ENCODE measurements around the gene SIAH3. TPM values are rescaled to one million over a fixed set of nuclear protein-coding genes. Genes with fewer than 3 reads are reported as not detected.

The SIAH3 gene
- total and polyA plus RNA-seq, 10 donors, result under 0.01 to 0.20 (median 0.06) TPM; not detected in 1

DNA sequence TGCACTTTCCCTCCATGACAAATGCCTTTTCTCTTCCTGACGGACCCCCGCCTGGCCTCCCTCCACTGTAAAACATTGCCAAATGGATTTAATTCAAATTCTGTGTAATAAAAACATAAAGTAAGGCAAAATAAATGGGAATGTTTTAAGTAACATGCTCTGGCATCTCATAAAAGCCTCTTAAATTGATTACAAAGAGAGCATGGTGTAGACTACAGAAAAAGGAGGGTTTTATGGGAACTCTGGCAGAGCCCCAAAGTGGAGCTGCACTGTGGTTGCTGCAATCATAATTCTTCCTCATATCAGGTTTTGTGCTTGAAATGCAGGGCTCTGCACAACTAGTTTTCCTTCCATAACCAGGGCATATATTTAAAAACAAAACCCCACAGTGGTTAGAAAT lies 44.3 kb upstream of the SIAH3 start:
- H3K27me3 ChIP-seq (replicated peaks in 1 of 7), result peaks cover 0 to 8% (median 0%) of the 10 kb centered on the region in 7 donors
- DNase-seq, result no peak
- no peaks in the 10 kb centered on the region for H3K4me1 ChIP-seq
- H3K36me3 ChIP-seq, result no peaks in the 10 kb centered on the region
- intact Hi-C loops (cut with DNase I; ENCODE audit: low total_unique reads), result no loop called here
- H3K9me3 ChIP-seq, result no peaks in the 10 kb centered on the region
- H3K4me3 ChIP-seq, result no peak overlapping the region
- no peak for TF ChIP-seq POLR2AphosphoS5 (IDR thresholded peaks at IDR 0.05)
- TF ChIP-seq, protein P1, sequence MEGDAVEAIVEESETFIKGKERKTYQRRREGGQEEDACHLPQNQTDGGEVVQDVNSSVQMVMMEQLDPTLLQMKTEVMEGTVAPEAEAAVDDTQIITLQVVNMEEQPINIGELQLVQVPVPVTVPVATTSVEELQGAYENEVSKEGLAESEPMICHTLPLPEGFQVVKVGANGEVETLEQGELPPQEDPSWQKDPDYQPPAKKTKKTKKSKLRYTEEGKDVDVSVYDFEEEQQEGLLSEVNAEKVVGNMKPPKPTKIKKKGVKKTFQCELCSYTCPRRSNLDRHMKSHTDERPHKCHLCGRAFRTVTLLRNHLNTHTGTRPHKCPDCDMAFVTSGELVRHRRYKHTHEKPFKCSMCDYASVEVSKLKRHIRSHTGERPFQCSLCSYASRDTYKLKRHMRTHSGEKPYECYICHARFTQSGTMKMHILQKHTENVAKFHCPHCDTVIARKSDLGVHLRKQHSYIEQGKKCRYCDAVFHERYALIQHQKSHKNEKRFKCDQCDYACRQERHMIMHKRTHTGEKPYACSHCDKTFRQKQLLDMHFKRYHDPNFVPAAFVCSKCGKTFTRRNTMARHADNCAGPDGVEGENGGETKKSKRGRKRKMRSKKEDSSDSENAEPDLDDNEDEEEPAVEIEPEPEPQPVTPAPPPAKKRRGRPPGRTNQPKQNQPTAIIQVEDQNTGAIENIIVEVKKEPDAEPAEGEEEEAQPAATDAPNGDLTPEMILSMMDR (IDR thresholded peaks at IDR 0.05 in 8 of 11, conservative IDR thresholded peaks at IDR 0.05 in 3 of 11), result no peak
- TF ChIP-seq POLR2A (IDR thresholded peaks at IDR 0.05), result no peak
- 84 to 96% (median 89%) methylated on average over 2 of the region's 2 CpGs for WGBS, 5 donors
- no peak overlapping the region for H3K27ac ChIP-seq

DNA sequence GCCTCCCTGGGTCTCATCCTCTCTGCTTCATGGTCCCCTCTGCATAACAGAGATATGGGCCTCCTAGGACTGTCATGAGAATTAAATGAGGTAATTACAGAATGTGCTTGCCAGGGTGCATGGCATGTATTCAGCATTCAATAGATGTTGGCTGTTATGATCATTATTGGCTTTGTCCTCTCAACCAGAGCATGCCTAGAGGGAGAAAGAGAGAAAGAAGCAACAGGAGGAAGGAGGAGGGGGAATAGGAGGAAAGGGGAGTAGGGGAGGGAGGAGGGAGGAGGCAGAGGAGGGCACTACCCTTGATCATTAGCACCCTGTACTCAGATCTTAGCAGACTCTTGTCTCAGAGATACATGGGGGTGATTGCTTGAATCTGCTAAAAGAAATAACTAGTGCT lies 41.0 kb upstream of the SIAH3 start:
- Histone ChIP-seq H3K4me1 (no peaks in the 10 kb centered on the region), H3K4me3 (no peak overlapping the region), H3K27ac (no peak overlapping the region), H3K36me3 (no peaks in the 10 kb centered on the region), H3K27me3 (replicated peaks in 1 of 7) (peaks cover 0 to 11% (median 0%) of the 10 kb centered on the region in 7 donors), H3K9me3 (no peaks in the 10 kb centered on the region)
- TF ChIP-seq POLR2A (IDR thresholded peaks at IDR 0.05) (no peak), POLR2AphosphoS5 (IDR thresholded peaks at IDR 0.05) (no peak)
- no peak for DNase-seq
- intact Hi-C loops (cut with DNase I; ENCODE audit: low total_unique reads), result no loop called here

DNA sequence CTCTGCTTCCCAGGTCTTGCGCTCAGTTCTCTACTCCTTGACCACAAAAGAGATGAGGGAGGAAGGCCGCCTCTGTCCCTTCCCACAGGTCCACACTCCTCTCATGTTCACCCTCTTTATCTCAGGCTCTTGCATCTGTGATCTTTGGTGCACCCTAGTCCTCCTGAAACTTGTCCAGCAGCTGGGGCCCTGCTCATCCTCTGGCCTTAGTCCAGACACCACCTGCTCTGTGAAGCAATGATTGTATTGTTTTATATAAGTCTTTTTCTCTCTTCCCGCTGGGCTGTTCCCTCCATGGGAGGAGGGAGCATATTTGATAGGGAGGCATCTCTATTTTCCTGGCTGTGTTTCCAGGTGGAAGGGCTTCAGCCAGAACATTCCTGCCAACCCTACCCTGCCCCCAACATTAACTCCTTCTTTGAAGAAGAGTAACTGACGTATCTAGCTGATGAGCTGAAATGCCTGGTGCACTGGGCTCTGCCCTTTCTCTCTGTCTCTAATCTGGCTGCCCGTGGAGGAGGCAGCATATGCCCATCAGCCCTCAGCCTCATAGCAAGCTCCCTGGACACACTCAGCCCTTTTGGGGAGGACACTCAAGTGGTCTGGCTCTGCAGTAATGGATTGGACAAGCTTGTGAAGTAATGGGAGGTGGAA lies 38.2 kb upstream of the SIAH3 start:
- intact Hi-C loops (cut with DNase I; ENCODE audit: low total_unique reads), result no loop called here
- no peaks in the 10 kb centered on the region for H3K36me3 ChIP-seq
- H3K27me3 ChIP-seq (replicated peaks in 1 of 7), result peaks cover 0 to 11% (median 0%) of the 10 kb centered on the region in 7 donors
- H3K27ac ChIP-seq, result no peak overlapping the region
- no peaks in the 10 kb centered on the region for H3K4me1 ChIP-seq
- no peak for TF ChIP-seq POLR2AphosphoS5 (IDR thresholded peaks at IDR 0.05)
- TF ChIP-seq, protein P1 (IDR thresholded peaks at IDR 0.05 in 8 of 11, conservative IDR thresholded peaks at IDR 0.05 in 3 of 11), result no peak
- TF ChIP-seq POLR2A (IDR thresholded peaks at IDR 0.05), result no peak
- 88 to 96% (median 93%) methylated on average over 5 of the region's 5 CpGs for WGBS, 5 donors
- no peak overlapping the region for H3K4me3 ChIP-seq
- no peaks in the 10 kb centered on the region for H3K9me3 ChIP-seq
- DNase-seq, result no peak

DNA sequence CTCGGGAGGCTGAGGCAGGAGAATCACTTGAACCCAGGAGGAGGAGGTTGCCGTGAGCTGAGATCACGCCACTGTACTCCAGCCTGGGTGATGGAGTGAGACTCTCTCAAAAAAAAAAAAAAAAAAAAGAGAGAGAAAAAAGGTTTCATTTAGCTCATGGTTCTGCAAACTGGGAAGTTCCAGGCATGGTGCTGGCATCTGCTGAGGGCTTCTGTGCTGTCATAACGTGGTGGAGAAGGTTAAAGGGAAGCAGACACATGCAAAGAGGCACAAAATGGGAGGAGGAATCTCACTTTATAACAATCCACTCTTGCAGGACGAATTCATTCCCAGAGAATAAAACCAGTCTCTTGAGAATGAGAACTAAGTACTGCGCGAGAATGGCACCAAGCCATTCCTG lies 34.9 kb upstream of the SIAH3 start:
- no peak overlapping the region for H3K27ac ChIP-seq
- no peak for DNase-seq
- no peaks in the 10 kb centered on the region for H3K4me1 ChIP-seq
- H3K36me3 ChIP-seq, result no peaks in the 10 kb centered on the region
- no peak overlapping the region for H3K4me3 ChIP-seq
- WGBS, 5 donors, result 74 to 87% (median 79%) methylated on average over 7 of the region's 7 CpGs
- intact Hi-C loops (cut with DNase I; ENCODE audit: low total_unique reads), result no loop called here
- peaks cover 0 to 7% (median 0%) of the 10 kb centered on the region in 7 donors for H3K27me3 ChIP-seq (replicated peaks in 1 of 7)
- H3K9me3 ChIP-seq, result no peaks in the 10 kb centered on the region
- TF ChIP-seq POLR2AphosphoS5 (IDR thresholded peaks at IDR 0.05) (no peak), POLR2A (IDR thresholded peaks at IDR 0.05) (no peak)
- TF ChIP-seq, protein P1 (IDR thresholded peaks at IDR 0.05 in 8 of 11, conservative IDR thresholded peaks at IDR 0.05 in 3 of 11), result no peak
